ENCODE results near the gene CTPS2.
"Not testable (repeated sequence)": the region's sequence is repeated elsewhere in the genome, so short reads cannot be mapped to it uniquely, and the experiment has no call there.

CTPS2 gene

GRCh38 chrX:16606142-16606720, 106.2 kb downstream of the CTPS2 start:
- no peak for TF ChIP-seq CTCF (IDR thresholded peaks at IDR 0.05)
- H2AFZ ChIP-seq = no peak overlapping the region
- no peak overlapping the region for H3K9ac ChIP-seq
- H3K4me1 ChIP-seq = peaks cover 3% of the 10 kb centered on the region
- no peaks in the 10 kb centered on the region for H3K9me3 ChIP-seq (ENCODE audit: control insufficient read depth, low read length)
- H3K36me3 ChIP-seq (ENCODE audit: control insufficient read depth, insufficient read depth, low read length) = no peaks in the 10 kb centered on the region
- no peak overlapping the region for H3K4me2 ChIP-seq (ENCODE audit: low read length)
- no peaks in the 10 kb centered on the region for H3K79me2 ChIP-seq
- no peaks in the 10 kb centered on the region for H3K27me3 ChIP-seq (ENCODE audit: control insufficient read depth, insufficient read depth, low read length)
- no peak overlapping the region for H3K4me3 ChIP-seq (ENCODE audit: low read depth, low read length)
- H3K27ac ChIP-seq = no peak overlapping the region

- no peak for TF ChIP-seq CTCF (IDR thresholded peaks at IDR 0.05)
- H3K27me3 ChIP-seq (ENCODE audit: control insufficient read depth, insufficient read depth, low read length) = no peaks in the 10 kb centered on the region
- no peaks in the 10 kb centered on the region for H3K36me3 ChIP-seq (ENCODE audit: control insufficient read depth, insufficient read depth, low read length)
- H3K9me3 ChIP-seq (ENCODE audit: control insufficient read depth, low read length) = no peaks in the 10 kb centered on the region
- H3K4me1 ChIP-seq = peaks cover 3% of the 10 kb centered on the region
- H3K9ac ChIP-seq = no peak overlapping the region
- no peak overlapping the region for H3K27ac ChIP-seq
- H3K4me2 ChIP-seq (ENCODE audit: low read length) = no peak overlapping the region
- no peak overlapping the region for H2AFZ ChIP-seq
- no peaks in the 10 kb centered on the region for H3K79me2 ChIP-seq
- H3K4me3 ChIP-seq (ENCODE audit: low read depth, low read length) = no peak overlapping the region
Measured at GRCh38 chrX:16604337-16604736, 108.1 kb downstream of the CTPS2 start.

DNA sequence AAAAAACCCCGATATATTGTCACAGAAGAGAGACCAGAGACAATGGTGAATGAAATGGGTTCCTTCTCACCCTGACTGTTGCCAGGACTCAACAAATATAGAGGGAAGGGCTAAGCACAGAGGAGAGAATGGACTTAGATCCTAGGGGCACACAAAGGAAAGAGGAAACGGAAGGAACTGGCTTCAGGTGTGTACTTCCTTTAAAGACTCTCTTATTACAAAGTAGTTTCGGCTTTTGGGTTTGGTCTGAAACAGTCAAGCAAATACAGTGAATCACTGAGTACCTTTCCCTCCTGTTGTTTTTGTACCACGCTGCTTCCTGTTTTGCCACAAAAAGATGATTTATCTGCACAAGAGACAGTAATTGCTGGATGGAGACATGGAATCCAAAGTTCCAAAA, 108.6 kb downstream of the CTPS2 start:
- no peak overlapping the region for H3K27ac ChIP-seq
- no peak overlapping the region for H3K4me3 ChIP-seq (ENCODE audit: low read depth, low read length)
- TF ChIP-seq CTCF (IDR thresholded peaks at IDR 0.05) = no peak
- H3K36me3 ChIP-seq (ENCODE audit: control insufficient read depth, insufficient read depth, low read length) = no peaks in the 10 kb centered on the region
- H3K9ac ChIP-seq = no peak overlapping the region
- H2AFZ ChIP-seq = no peak overlapping the region
- H3K9me3 ChIP-seq (ENCODE audit: control insufficient read depth, low read length) = no peaks in the 10 kb centered on the region
- H3K79me2 ChIP-seq = no peaks in the 10 kb centered on the region
- no peak overlapping the region for H3K4me2 ChIP-seq (ENCODE audit: low read length)
- H3K27me3 ChIP-seq (ENCODE audit: control insufficient read depth, insufficient read depth, low read length) = no peaks in the 10 kb centered on the region
- H3K4me1 ChIP-seq = peaks cover 3% of the 10 kb centered on the region

DNA sequence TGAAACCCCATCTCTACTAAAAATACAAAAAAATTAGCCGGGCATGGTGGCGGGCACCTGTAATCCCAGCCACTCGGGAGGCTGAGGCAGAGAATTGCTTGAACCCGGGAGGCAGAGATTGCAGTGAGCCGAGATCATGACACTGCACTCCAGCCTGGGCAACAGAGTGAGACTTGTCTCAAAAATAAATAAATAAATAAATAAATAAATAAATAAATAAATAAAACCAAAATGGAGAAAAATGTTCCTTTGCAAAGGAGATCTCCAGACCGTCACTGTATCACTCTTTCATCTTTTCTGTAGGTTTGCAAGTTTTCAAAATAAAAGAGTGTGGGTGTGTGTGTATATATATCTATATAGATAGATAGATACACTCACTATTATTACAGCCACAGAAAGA, 109.2 kb downstream of the CTPS2 start:
- not testable (repeated sequence) for H3K79me2 ChIP-seq; H3K4me3 ChIP-seq (ENCODE audit: low read depth, low read length); H2AFZ ChIP-seq; H3K27me3 ChIP-seq (ENCODE audit: control insufficient read depth, insufficient read depth, low read length); H3K4me2 ChIP-seq (ENCODE audit: low read length); H3K4me1 ChIP-seq; H3K27ac ChIP-seq; H3K9me3 ChIP-seq (ENCODE audit: control insufficient read depth, low read length); H3K9ac ChIP-seq; H3K36me3 ChIP-seq (ENCODE audit: control insufficient read depth, insufficient read depth, low read length)

DNA sequence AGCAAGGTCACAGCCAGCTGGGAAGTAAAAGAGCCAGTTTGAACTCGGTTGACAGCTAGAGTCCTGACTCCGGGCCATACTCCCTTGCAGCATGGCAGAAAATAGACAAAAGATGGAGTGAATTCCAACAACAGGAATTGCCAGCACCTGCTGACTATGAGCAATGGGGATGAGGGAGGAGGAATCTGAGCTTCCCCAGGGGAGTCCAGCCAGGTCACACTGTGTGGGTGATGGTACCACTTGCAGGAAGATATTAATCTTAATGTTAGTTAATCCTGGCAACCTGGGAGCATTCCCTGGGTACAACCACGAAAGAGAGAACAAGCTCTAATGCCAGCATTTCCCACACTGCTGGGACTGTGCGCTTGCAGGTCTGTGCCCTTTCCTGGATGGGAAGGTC, 110.6 kb downstream of the CTPS2 start:
- H3K27me3 ChIP-seq (ENCODE audit: control insufficient read depth, insufficient read depth, low read length) = no peaks in the 10 kb centered on the region

More for the DNA sequence above, 110.6 kb downstream of the CTPS2 start:
- Histone ChIP-seq H3K9ac (no peak overlapping the region), H3K36me3 (ENCODE audit: control insufficient read depth, insufficient read depth, low read length) (no peaks in the 10 kb centered on the region), H3K27ac (no peak overlapping the region), H3K4me2 (ENCODE audit: low read length) (no peak overlapping the region), H2AFZ (no peak overlapping the region), H3K4me3 (ENCODE audit: low read depth, low read length) (no peak overlapping the region), H3K4me1 (no peaks in the 10 kb centered on the region), H3K9me3 (ENCODE audit: control insufficient read depth, low read length) (no peaks in the 10 kb centered on the region), H3K79me2 (no peaks in the 10 kb centered on the region)
- TF ChIP-seq CTCF (IDR thresholded peaks at IDR 0.05) = no peak
